SU-DHL-6 (cell line): ENCODE data around the gene CLEC16A.

Source experiments
- H2AFZ ChIP-seq: fragments of 200-600 bp; sonication (generic); 2 replicates; pipeline ENCODE4 v1.6.1; 2014; ENCODE audit warnings: low read depth, mild to moderate bottlenecking, moderate library complexity, mixed read lengths, antibody characterized with exemption, low read length; ENCODE audit not compliant: severe bottlenecking
- H3F3A ChIP-seq: fragments of 200-600 bp; shearing (Covaris generic); 2 replicates; pipeline ENCODE4 v1.6.0; 2016; ENCODE audit warnings: antibody characterized with exemption, mild to moderate bottlenecking; ENCODE audit not compliant: insufficient read depth
- H3K27ac ChIP-seq: fragments of 200-600 bp; sonication (generic); 2 replicates; pipeline ENCODE4 v1.5.1; 2016; ENCODE audit warnings: low read depth, mild to moderate bottlenecking, low read length, moderate library complexity, mixed read lengths
- H3K27me3 ChIP-seq: fragments of 200-600 bp; sonication (generic), shearing (Covaris generic); 2 replicates; pipeline ENCODE4 v1.6.0; 2014; ENCODE audit warnings: mild to moderate bottlenecking, low read length
- H3K36me3 ChIP-seq: fragments of 200-600 bp; sonication (generic); 2 replicates; pipeline ENCODE4 v1.6.1; 2014; ENCODE audit warnings: mild to moderate bottlenecking, low read length, mixed read lengths
- H3K4me2 ChIP-seq: fragments of 300-600, 200-600 bp; shearing (Covaris generic), sonication (generic); 2 replicates; pipeline ENCODE4 v1.6.0; 2014; ENCODE audit warnings: low read length, low read depth, mild to moderate bottlenecking; ENCODE audit not compliant: poor library complexity, severe bottlenecking
- H3K4me3 ChIP-seq: fragments of 200-600 bp; sonication (generic); 2 replicates; pipeline ENCODE4 v1.5.1; 2014; ENCODE audit warnings: antibody characterized with exemption, low read length, mild to moderate bottlenecking, mixed read lengths; ENCODE audit not compliant: insufficient read depth, poor library complexity, severe bottlenecking
- H3K79me2 ChIP-seq: fragments of 200-600 bp; sonication (generic); 2 replicates; pipeline ENCODE4 v1.6.1; 2014; ENCODE audit warnings: mild to moderate bottlenecking, low read length, moderate library complexity; ENCODE audit not compliant: insufficient read depth
- H3K9ac ChIP-seq: fragments of 200-600 bp; sonication (generic); 2 replicates; pipeline ENCODE4 v1.7.0; 2014; ENCODE audit warnings: mild to moderate bottlenecking, low read length
- H3K9me2 ChIP-seq: fragments of 200-600 bp; sonication (generic); replicated peaks from 2 replicates; pipeline ENCODE4 v1.6.1; 2014; ENCODE audit warnings: low read length; ENCODE audit not compliant: insufficient read depth
- H3K9me3 ChIP-seq: fragments of 200-600 bp; sonication (generic); 2 replicates; pipeline ENCODE4 v1.6.1; 2014; ENCODE audit warnings: low read length, mixed read lengths; ENCODE audit not compliant: insufficient read depth
- H4K20me1 ChIP-seq: fragments of 200-600 bp; sonication (generic); 2 replicates; pipeline ENCODE4 v1.6.1; 2014; ENCODE audit warnings: low read depth, mild to moderate bottlenecking, antibody characterized with exemption, low read length, moderate library complexity, mixed read lengths
- EZH2phosphoT487 ChIP-seq: fragments of 200-600 bp; sonication (generic), shearing (Covaris generic); conservative IDR thresholded peaks from 2 replicates; pipeline ENCODE4 v1.6.1; 2018; ENCODE audit warnings: mild to moderate bottlenecking, antibody characterized with exemption, low read length, moderate library complexity, mixed read lengths
- TF ChIP-seq, protein P1 (sequence below): fragments of 200-600 bp; sonication (generic); IDR thresholded peaks from one replicate; pipeline ENCODE4 v1.5.1; 2017; ENCODE audit warnings: antibody characterized with exemption, mild to moderate bottlenecking, low read length, moderate library complexity; ENCODE audit not compliant: insufficient read depth, poor library complexity, severe bottlenecking

The CLEC16A gene

DNA sequence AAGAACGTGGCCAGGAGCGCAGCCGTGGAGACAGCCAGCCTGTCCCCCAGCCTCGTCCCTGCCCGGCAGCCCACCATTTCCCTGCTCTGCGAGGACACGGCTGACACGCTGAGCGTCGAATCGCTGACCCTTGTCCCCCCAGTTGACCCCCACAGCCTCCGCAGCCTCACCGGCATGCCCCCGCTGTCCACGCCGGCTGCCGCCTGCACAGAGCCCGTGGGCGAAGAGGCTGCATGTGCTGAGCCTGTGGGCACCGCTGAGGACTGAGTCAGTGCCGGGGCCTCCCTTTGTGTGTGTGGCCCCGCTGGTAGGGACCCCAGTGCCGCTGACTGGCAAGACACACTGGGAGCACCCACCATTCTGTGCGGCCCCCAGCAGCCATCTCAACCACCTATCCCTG is 234.1 kb downstream of the CLEC16A start:
- Histone ChIP-seq H4K20me1 (no peaks in the 10 kb centered on the region), H3K9me3 (no peaks in the 10 kb centered on the region), H3K9me2 (no peaks in the 10 kb centered on the region), H3K27ac (no peak overlapping the region), H3K27me3 (no peaks in the 10 kb centered on the region), H3F3A (no peaks in the 10 kb centered on the region), H3K4me2 (no peak overlapping the region), H3K9ac (no peak overlapping the region), H3K36me3 (no peaks in the 10 kb centered on the region), H3K79me2 (no peaks in the 10 kb centered on the region), H2AFZ (no peak overlapping the region), H3K4me3 (no peak overlapping the region)
- TF ChIP-seq EZH2phosphoT487: no peak
- TF ChIP-seq, protein P1, sequence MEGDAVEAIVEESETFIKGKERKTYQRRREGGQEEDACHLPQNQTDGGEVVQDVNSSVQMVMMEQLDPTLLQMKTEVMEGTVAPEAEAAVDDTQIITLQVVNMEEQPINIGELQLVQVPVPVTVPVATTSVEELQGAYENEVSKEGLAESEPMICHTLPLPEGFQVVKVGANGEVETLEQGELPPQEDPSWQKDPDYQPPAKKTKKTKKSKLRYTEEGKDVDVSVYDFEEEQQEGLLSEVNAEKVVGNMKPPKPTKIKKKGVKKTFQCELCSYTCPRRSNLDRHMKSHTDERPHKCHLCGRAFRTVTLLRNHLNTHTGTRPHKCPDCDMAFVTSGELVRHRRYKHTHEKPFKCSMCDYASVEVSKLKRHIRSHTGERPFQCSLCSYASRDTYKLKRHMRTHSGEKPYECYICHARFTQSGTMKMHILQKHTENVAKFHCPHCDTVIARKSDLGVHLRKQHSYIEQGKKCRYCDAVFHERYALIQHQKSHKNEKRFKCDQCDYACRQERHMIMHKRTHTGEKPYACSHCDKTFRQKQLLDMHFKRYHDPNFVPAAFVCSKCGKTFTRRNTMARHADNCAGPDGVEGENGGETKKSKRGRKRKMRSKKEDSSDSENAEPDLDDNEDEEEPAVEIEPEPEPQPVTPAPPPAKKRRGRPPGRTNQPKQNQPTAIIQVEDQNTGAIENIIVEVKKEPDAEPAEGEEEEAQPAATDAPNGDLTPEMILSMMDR: no peak

DNA sequence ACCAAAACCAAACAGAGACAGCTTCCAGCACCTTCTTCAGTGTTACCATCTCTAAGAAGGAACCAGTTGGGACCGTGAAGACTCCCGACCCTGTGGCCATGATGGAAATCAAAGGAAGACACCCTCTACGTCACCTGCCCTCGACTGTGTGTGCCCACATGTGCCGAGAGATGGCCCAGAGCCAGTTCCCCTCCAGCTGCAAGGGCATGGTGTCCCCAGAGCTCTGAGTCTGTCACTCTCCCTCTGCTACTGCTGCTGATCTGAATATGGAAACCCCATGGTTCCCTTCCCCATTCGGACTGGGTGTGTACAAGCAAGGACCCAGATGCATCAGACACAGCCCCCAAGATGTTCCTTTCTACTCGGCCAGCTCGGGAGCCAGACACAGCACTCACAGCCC is 235.2 kb downstream of the CLEC16A start:
- H3F3A ChIP-seq: no peaks in the 10 kb centered on the region
- H3K9me2 ChIP-seq: no peaks in the 10 kb centered on the region
- H3K79me2 ChIP-seq: no peaks in the 10 kb centered on the region
- no peaks in the 10 kb centered on the region for H4K20me1 ChIP-seq
- H3K9me3 ChIP-seq: no peaks in the 10 kb centered on the region
- H3K27ac ChIP-seq: no peak overlapping the region
- no peak overlapping the region for H3K4me3 ChIP-seq
- no peak overlapping the region for H3K9ac ChIP-seq
- TF ChIP-seq, protein P1: no peak
- no peak for TF ChIP-seq EZH2phosphoT487
- H3K4me2 ChIP-seq: no peak overlapping the region
- H2AFZ ChIP-seq: no peak overlapping the region
- no peaks in the 10 kb centered on the region for H3K36me3 ChIP-seq
- no peaks in the 10 kb centered on the region for H3K27me3 ChIP-seq

DNA sequence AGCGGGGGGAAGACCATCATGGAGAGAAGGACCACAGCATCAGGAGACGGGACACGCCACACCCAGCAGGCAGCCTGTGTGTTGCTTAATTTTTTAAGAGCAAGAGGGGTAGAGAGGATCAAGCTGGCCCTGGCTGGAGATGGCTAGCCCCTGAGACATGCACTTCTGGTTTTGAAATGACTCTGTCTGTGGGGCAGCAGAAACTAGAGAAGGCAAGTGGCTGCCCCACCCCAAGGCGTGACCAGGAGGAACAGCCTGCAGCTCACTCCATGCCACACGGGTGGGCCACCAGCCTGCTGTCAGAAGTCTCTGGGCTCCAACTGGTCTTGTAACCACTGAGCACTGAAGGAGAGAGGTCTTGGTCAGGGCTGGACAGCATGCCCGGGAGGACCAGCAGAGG is 236.1 kb downstream of the CLEC16A start:
- H3K79me2 ChIP-seq: no peaks in the 10 kb centered on the region
- H3K27ac ChIP-seq: no peak overlapping the region
- H3K27me3 ChIP-seq: no peaks in the 10 kb centered on the region
- no peaks in the 10 kb centered on the region for H3K9me3 ChIP-seq
- H3K4me3 ChIP-seq: no peak overlapping the region
- no peaks in the 10 kb centered on the region for H3K9me2 ChIP-seq
- H3F3A ChIP-seq: no peaks in the 10 kb centered on the region
- H3K36me3 ChIP-seq: no peaks in the 10 kb centered on the region
- H3K4me2 ChIP-seq: no peak overlapping the region
- TF ChIP-seq, protein P1: no peak
- no peak for TF ChIP-seq EZH2phosphoT487
- no peaks in the 10 kb centered on the region for H4K20me1 ChIP-seq
- H3K9ac ChIP-seq: no peak overlapping the region
- no peak overlapping the region for H2AFZ ChIP-seq
